ENCODE results near the gene ZIM2.

GRCh38 chr19:56748378-56748777, 92.1 kb downstream of the ZIM2 start:
- TF ChIP-seq, protein P1, sequence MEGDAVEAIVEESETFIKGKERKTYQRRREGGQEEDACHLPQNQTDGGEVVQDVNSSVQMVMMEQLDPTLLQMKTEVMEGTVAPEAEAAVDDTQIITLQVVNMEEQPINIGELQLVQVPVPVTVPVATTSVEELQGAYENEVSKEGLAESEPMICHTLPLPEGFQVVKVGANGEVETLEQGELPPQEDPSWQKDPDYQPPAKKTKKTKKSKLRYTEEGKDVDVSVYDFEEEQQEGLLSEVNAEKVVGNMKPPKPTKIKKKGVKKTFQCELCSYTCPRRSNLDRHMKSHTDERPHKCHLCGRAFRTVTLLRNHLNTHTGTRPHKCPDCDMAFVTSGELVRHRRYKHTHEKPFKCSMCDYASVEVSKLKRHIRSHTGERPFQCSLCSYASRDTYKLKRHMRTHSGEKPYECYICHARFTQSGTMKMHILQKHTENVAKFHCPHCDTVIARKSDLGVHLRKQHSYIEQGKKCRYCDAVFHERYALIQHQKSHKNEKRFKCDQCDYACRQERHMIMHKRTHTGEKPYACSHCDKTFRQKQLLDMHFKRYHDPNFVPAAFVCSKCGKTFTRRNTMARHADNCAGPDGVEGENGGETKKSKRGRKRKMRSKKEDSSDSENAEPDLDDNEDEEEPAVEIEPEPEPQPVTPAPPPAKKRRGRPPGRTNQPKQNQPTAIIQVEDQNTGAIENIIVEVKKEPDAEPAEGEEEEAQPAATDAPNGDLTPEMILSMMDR (conservative IDR thresholded peaks at IDR 0.05): peak; percentile 67
- TF ChIP-seq EZH2 (IDR thresholded peaks at IDR 0.05; ENCODE audit: low read depth): no peak

Data from PC-9 (cell line).